Body of pancreas (tissue), 4 donors: Measurements from ENCODE around the gene UBE2G2.

Source experiments
- POLR2A ChIP-seq, 3 donors: fragments of 450-650 bp; IDR thresholded peaks; one replicate each; pipeline ENCODE4 v1.6.1; 2016; ENCODE audit warnings: antibody characterized with exemption in 3 of 3, mild to moderate bottlenecking in 2 of 3
- TF ChIP-seq, protein P1 (sequence below), 7 experiments: fragments of 450-650 bp in 4 of 7; fragments of 200-600 bp in 3 of 7; sonication (generic) in 3 of 7; IDR thresholded peaks; one replicate each; pipeline ENCODE4 v1.5.1; 2016 to 2019; ENCODE audit warnings: antibody characterized with exemption in 7 of 7

DNA sequence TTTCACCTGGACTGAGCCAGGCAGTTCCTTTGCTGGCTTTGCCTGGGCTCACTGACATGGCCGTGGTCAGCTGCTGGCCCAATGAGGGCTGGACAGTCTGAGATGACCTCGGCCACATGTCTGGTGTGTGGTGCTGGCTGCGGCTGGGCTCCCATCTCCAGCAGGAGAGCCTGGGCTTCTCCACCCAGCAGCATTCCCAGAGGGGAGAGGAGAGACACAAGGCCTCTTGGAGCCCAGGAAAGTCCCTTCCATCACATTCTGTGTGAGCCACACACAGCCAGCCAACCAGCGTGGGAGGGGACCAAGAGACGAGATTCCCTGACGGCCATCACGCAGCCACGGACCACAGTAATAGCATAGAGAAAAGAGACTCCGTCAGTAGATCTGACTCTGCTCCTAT, 37.3 kb upstream of the UBE2G2 start:
- TF ChIP-seq, protein P1, sequence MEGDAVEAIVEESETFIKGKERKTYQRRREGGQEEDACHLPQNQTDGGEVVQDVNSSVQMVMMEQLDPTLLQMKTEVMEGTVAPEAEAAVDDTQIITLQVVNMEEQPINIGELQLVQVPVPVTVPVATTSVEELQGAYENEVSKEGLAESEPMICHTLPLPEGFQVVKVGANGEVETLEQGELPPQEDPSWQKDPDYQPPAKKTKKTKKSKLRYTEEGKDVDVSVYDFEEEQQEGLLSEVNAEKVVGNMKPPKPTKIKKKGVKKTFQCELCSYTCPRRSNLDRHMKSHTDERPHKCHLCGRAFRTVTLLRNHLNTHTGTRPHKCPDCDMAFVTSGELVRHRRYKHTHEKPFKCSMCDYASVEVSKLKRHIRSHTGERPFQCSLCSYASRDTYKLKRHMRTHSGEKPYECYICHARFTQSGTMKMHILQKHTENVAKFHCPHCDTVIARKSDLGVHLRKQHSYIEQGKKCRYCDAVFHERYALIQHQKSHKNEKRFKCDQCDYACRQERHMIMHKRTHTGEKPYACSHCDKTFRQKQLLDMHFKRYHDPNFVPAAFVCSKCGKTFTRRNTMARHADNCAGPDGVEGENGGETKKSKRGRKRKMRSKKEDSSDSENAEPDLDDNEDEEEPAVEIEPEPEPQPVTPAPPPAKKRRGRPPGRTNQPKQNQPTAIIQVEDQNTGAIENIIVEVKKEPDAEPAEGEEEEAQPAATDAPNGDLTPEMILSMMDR (IDR thresholded peaks at IDR 0.05) = no peak
- TF ChIP-seq POLR2A (IDR thresholded peaks at IDR 0.05) = no peak
